NCI-H1694 treated with DMSO at 0.1 percent for 48 hours (cell line): Measurements from ENCODE around the gene C3orf85.
"Not testable (repeated sequence)": the region's sequence is repeated elsewhere in the genome, so short reads cannot be mapped to it uniquely, and the experiment has no call there.

ENCODE experiments used
- DNase-seq: peaks from one replicate; lab custom pipeline; 2025; lab: John Stamatoyannopoulos, UW

The C3orf85 gene, protein sequence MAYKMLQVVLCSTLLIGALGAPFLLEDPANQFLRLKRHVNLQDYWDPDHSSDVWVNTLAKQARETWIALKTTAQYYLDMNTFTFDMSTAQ

DNA sequence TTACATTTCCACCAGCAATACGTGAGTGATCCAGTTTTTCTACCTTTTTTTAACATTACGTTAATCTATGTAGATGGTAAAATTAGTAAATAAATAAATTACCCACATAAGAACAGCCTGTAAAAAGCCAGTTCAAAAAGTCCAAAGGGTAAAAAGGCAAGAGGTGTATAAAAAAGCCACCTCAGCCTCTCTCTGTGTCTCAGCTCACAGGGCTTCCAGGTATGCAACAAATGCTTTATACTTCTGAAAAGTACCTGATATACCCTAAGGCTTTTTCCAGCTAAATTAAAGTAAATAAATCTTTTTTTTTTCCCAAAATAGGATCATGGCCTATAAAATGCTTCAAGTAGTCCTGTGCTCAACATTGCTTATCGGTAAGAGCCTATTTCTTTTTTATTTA, at the start of gene C3orf85:
TSS of gene C3orf85 (plus strand) at position 197 of the 400 bp plus-strand sequence. CDS start at position 326, 129 bp downstream.
- DNase-seq: no peak

DNA sequence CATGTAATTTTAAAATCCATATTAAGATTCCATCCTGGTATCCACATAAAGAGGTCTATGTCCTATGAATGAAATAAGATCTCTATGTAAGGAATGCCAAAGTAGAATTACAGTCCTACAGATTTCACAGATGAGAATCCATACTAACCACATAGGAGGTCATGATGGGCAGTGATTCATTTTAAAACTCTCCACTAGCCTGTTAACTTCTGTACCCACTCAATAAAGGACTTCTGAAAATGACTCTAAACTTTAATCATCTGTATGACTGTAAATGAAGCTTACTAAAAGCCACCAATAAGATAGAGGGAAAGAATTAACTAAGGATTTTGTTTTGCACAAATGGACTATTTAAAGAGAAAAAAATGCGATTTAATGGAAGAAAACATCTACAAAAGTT, 47.3 kb upstream of the C3orf85 start:
- DNase-seq: no peak

DNA sequence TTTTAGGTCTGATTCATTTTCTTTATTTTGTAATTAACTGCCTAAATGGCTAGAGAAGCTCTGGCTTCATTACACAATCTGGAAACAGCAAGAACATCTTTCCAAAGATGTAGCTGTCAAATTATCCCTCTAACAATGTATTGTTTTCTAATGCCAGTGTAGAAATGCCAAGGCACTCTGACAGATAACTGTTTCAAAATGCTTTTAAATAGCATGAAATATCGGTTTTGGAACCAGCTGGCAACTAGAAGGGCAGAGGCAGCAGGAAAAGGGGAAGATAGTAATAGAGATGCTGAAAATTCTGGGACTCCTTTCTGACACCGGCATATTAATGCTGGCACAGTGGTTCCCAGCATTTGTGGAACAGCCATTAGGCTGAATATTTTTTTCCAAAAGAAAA, 44.7 kb upstream of the C3orf85 start:
- no peak for DNase-seq

DNA sequence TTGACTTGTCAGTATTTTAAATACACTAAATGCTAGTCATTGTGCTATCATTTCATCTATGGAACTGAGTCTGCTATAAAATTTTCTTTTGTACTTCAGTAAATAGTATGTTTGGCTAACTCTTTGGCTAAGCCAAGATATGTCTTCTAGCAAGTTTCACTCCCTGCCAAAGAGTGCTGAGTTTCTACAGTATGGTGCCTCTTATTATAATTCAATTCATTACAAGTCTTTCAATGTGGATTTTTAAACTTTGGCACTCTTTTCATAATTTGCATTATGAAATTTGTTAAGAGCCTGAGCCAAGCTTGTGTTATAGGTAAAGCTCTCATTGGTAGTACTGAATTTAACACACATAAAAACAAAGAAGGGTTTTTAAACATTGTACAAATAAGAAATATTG, 43.0 kb upstream of the C3orf85 start:
- no peak for DNase-seq

DNA sequence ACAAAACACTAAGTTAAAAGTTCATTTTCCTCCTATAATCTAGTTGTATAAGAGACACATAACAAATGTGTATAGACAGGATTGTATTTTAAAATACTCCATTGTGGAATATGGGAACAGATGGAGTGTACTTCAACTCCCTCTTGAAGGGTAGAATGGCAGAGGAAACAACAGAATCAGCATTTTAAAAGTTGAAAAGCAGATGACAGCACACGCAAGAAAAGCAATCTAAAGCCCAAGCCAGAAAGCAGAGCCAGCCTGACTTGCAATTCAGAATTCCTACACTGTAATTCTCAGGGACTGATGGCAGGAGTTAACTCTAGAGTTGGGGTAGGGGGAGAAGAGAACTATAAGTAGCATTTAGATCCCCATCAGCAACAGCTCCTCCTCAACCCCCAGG, 41.4 kb upstream of the C3orf85 start:
- DNase-seq: no peak

DNA sequence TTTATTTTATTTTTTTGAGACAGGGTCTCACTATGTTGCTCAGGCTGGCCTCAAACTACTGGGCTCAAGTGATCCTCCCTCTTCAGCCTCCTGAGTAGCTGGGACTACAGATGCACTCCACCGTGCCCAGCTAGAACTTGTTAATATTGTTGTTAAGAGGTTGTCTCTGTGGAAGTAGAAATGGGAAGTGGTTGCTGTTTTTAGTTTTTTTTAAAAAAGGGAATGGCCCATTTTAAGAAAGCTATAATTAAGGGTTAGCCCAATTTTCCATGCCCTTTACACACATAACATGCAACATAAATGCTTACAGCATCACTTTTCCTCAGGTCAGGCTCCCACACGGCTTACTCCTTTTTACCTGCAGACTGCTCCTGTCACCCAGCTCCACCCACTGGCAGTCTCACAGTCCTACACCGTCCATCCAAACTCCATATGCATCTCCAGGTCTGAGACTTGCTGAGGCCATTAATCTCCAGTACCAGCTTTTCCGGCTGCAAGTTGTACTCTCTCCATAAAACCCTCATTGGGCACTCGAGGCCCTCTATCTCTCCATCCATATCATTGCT, 38.4 kb upstream of the C3orf85 start:
- no peak for DNase-seq

DNA sequence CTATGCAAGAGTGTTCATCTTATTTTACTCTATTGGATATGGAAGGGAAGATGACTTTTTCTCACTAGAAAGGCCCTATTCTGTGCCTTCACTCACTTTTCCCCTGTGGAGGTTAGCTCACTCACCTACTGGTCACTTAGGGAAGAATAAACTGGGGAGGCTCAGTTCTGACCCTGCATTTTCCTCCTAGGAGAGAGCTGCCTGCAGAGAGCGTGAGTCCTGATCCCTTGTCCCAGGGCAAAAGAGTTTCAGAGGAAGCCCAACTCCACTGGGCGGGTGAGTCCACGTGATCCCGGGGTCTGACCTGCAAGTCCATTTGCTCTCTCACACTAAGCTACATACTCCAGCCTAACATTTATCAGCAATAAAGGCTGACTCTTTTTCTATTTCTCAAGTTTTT, 26.9 kb upstream of the C3orf85 start:
- no peak for DNase-seq

DNA sequence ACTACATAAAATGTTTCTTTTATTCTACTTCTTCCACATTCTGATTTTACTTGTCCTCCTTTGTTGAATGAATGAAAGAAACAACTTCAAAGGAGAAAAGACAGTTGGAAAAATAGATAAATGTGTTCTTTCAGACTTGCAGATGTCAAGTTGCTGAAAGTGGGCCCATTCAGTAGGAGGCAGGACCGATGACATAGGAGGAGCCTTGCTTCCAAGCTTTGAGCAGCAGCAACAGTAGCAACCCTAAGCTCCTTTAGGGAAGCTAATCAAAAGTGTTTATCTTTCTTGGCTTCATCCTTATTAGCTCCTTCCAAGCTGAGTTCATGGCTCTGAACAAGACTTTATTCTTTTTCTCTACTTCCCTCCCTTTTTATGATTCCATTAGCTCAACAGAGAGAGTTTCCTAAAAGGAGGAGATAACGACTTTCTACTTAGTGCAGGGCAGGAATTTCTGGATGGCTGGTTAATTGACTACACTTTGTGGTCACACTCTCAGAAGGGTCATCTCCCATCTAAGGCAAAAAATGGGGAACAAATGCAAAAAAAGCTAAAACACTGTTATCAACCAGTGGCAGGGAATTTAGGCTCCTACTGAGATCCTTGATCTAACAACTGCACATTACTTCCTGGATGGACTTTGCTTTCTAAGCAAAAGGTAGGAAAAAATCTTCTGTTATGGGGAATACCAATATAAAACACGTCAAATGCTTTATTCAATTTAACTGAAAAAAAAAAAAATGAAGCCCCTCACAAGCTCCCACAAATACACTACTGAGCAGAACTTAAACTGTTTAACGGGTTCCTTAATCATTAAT, 23.4 kb upstream of the C3orf85 start:
- DNase-seq: no peak

DNA sequence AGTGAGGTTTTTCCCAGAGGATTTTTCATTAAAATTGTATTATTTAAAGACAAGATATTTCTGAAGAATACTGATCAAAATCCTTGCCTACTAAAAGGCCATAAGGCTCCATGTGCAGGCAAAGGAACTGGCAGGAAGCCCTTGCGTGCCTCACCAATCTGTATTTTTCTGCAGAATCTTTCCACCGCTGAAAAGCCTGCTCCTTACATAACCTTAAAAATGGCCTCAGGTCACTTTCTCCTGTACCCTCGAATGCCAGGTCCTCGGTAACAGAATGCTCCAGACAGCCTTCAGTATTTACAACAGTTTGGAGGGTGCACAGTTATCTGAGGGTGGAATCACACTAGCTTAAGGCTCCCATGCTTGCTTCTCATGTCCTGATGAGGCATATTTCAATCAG, 21.8 kb upstream of the C3orf85 start:
- DNase-seq: no peak

DNA sequence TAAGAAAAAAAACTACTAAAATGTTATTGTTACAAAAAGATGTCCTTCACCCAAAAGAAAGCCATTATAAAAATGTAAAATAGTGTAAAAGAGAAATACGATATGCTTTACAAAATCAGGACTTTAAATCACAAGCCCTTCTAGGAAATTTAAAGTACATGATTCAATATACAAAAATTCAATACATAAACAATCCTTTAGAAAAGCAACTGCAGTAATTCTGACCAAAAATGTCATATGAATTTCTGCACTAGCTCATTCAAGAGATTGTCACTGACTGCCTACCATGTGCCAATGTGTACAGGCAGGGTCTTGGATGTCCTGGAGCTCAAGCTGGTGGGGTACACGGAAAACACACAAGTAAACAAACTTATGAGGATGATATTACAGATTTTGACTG, 21.1 kb upstream of the C3orf85 start:
- DNase-seq: no peak

DNA sequence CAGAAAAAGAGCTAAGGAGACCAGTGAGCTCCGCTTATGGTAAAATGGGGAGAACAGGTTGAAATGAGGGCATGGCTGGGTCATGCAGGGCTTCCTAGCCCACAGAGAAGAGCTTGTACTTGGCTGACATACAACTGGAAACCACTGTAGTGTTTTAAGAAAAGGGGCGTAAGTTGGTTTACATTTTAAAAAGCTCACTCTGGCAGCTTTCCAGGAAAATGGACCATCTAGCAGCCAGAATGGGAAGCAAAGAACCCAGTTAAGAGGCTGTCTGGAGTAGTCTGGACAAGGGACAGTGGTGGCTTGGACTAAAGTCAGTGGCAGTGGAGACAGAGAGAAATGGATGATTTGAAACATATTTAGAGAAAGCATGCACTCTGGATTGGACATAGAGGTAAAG, 20.5 kb upstream of the C3orf85 start:
- DNase-seq: no peak

DNA sequence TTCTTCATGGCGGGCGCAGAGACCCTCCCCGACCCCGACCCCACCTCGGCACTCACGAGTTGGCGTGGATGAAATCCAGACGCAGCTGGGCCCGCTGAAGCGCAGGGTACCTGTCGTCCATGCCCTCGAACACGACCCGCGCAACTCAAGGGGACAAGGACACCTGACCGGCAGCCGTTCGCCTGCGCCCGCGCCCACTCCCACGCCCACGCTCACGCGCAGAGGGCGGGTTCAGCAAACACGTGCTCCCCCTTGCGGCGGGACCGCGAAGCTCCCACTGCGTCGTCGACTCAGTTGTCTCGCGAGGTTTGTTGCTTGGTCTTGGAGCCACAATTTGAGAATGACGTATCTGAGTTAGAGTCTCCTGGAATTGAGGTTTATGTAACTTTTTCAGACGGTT, 18.6 kb upstream of the C3orf85 start, which contains the start of gene MORC1:
TSS of gene MORC1 (minus strand) at position 196 of the 400 bp plus-strand sequence. CDS start at position 121, 75 bp downstream.
- no peak for DNase-seq

DNA sequence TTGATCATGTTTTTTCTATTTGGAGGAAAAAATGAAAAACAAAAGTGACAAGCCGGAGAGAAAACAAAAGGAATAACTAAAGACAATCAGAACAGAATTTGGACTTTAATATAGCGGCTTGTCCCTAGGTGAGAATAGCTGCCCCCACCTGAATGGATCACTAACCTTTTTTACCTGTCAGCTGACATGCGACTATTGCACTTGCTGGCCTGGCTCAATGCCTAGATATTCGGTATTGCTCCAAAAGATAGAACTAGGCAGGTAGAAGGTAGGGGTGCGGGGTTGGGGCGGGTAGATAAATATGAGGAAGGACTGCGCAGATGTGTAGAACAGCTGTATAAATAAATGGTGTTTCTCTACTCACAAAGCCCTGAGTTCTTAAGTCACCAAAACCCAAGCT, 17.9 kb upstream of the C3orf85 start:
- DNase-seq: no peak

DNA sequence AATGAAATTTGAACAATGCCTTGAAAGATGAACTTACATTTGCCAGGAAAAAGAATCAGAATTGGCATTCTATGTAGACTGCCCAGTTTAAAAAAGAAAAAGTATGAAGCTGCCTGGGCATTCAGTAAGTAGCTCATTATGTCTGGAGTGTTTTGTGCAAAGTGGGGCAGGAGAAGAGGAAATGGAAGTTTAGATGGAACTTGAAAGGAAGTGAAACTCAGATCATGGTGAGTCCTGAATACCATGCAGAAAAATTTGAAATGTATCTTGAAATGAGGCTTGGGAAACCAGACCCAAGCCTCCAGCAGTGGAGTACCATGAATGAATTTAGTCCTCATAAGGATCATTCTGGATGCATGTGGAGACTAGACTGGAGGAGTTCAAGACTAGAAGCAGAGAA, 13.8 kb upstream of the C3orf85 start:
- no peak for DNase-seq

DNA sequence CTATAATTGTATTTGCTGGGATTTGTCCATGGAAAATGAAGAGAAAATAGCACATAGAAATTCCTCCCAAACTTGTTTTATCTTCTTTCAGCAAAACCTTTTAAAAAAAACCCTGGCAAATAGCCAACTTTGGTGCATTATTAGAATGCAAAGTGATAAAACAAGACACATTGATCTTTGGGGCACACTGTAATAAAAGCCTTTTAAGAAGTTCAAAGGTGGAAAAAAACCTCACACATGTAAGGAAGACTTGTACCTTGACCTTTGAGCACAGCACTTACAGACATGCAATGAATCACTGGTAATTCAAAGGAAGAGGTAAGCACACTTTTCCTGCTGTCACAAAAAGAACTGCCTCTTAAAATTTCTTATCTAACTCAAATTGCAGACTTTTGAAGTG, 10.6 kb upstream of the C3orf85 start:
- no peak for DNase-seq

DNA sequence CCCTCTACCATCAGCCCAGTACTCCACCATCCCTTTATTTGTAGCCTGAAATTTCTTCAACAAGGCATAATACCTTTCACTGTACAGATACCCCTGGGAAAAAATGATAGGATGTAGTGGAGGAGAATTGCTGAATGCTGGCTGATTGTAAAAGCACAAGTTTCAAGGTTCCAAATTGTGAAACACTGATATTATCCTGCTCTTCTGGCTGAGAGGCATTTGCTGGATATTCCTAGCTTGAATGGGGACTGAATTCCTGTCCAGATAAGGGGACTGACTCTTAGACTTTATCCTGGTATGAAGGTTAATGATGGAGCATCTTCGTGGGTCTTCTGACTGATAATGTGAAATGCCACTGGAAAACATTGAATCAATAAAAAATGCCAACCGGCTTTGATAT, 9.0 kb upstream of the C3orf85 start:
- DNase-seq: no peak

DNA sequence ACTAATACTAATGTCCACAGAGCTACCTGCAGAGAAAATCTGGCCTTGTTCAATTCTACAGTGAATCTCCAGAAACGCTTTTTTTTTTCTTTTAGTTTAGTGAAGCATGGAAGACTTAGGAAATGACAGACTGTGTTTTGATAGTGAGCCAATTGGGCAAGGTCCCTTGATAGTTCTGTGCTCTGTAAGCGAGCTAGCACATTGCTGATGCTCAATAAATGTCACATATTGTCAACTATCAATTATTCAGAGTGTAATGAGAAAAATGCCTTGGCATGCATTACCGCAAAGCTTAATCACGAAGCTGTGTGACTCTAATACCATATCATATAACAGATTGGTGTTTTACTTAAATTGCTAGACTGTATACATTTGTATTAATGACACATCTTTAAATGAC, 5.2 kb upstream of the C3orf85 start:
- DNase-seq: no peak

DNA sequence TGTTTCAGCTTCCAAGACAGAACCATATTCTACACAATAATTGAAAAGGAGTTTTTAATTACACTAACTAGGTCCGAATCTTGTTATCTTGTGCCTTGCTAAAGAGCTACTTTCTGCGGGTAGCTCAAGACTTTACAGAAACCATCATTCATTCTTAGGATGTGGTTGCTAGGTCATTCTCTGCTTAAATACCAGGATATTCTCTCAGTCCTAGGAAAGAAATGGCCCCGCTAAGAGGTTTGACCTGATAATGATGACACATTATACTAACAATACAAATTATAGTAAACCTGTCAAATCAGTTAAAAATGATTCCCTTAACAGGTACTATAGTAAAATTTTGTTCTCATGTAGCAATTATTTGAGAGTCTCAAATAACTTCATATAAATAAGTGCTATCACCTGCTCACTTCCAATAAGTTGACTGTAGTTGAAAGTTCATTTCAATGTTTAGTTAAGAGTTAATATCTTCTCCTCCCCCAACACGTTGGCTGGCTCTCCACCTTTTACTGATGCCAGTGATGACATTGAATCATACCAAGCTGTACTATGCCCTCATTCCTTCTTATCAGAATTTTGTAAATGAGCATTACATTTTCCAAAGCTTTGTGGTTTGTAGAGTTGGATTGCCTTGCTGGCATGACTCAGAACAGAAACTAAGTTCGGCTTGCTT, 3.6 kb upstream of the C3orf85 start:
- DNase-seq: no peak

DNA sequence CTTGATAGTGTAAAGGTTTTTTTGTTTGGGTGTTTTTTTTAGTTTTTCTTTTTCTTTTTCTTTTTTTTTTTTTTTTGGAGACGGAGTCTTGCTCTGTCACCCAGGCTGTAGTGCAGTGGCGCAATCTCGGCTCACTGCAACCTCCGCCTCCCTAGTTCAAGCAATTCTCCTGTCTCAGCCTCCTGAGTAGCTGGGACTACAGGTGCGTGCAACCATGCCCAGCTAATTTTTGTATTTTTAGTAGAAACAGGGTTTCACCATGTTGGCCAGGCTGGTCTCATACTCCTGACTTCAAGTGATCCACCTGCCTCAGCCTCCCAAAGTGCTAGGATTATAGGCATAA, 3.1 kb upstream of the C3orf85 start:
- not testable (repeated sequence) for DNase-seq

DNA sequence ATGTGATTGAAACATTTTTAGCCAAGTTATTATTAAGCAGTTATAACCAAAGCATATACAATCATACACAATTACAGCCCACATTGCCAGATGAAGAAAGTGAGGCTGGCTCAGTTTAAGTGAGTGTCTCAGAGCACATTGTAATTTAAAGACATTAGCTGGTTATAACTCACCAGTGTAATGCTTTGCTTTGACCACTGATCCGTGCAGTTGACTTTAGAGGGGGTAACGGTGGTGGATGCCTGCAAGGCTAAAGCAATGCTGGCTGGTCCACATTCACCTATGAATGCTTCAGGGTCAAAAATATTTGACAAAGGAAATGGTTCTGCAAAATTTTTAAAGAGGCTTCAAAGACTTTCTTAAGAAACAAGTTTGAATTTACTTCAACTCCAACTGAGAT, 1.2 kb downstream of the C3orf85 start:
- no peak for DNase-seq

DNA sequence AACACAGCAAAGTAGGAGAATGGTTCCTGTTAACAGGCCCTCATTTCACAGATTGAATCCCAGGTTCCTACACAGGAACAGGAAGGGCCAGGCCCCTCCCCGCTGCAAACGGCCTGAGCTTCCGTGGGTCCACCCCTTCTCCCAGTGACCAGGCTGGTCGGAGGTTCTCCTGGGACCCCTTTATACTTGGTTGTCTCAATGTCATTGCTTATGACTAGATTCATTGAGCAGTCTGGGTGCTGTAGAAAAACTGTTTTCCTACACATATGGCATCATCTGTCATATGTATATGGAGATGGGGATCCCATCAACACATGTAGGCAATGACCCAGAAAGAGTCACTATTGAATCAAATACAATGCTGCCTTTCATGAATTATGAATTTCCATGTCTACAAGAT, 3.8 kb downstream of the C3orf85 start:
- DNase-seq: no peak

DNA sequence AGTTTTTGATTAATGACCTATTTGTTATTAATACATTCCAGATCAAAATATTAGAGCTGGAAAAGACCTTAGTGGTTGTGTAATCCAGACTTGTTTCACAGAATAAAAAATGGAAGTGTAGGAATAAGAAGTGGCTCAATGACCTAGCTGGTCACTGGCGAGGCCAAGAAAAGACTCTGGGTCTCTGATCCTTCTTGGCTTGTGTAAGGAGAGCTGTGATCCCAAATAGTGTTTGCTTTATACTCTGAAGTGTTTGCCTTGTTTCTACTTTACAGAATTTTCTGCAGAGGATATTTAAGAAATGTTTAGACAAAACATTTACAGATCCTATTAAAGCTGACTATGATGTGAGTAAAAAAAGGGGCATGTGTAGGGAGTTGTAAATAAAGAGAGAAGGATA, 7.1 kb downstream of the C3orf85 start:
- no peak for DNase-seq

DNA sequence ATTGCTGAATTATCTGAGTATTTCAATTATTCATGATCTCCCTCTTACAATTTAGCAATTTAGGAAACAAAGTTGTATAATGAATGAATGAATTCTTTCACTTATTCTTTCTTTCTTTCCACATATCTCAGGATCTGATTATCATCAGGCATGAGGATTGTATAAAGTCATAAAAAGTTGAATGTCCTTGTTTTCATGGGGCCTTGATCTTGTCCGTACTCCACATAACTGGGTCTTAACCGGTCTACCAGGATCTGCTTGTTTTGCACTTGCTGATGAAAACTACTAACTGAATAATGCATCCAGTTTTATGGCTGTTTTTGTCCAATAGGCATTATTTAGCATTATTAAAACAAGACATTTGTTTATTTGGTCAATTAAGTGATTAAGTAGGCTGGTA, 12.6 kb downstream of the C3orf85 start:
- no peak for DNase-seq
